Stomach (tissue), 19 donors: ENCODE measurements around the gene USP17L30. TPM values are rescaled to one million over a fixed set of nuclear protein-coding genes. Genes with fewer than 3 reads are reported as not detected.
"Not testable (repeated sequence)": the region's sequence is repeated elsewhere in the genome, so short reads cannot be mapped to it uniquely, and the experiment has no call there.

Source experiments
- DNase-seq, 2 donors: peaks; one replicate each; pipeline versions ENCODE4 v3.0.0 to v3.0.0-alpha.2; 2013 to 2019
- H3K27ac ChIP-seq, 5 donors: fragments of 200-600 bp in 4 of 5; sonication (generic) in 4 of 5; one replicate each; pipeline ENCODE4 v1.5.1; 2013 to 2019; ENCODE audit warnings: mild to moderate bottlenecking in 1 of 5, moderate library complexity in 1 of 5
- H3K27me3 ChIP-seq, 3 donors: fragments of 200-600 bp; sonication (generic); one replicate each; pipeline ENCODE4 v1.5.1; 2017 to 2019; ENCODE audit warnings: mixed run types in 1 of 3
- H3K36me3 ChIP-seq, 4 donors: fragments of 200-600 bp; sonication (generic); 1 replicate in 3 of 4; 2 replicates in 1 of 4; pipeline ENCODE4 v1.5.1; 2016 to 2019
- H3K4me1 ChIP-seq, 4 donors: fragments of 200-600 bp; sonication (generic); one replicate each; pipeline ENCODE4 v1.5.1; 2016 to 2019
- H3K4me3 ChIP-seq, 4 donors: fragments of 200-600 bp; sonication (generic) in 3 of 4; one replicate each; pipeline ENCODE4 v1.5.1; 2016 to 2019; ENCODE audit warnings: mild to moderate bottlenecking in 1 of 4
- H3K9me3 ChIP-seq, 4 donors: fragments of 200-600 bp; sonication (generic); one replicate each; pipeline ENCODE4 v1.5.1; 2016 to 2019
- WGBS, 5 donors: extraction: QIAGEN DNeasy Blood & Tissue Kit in 3 of 5; methylation state at CpG; one replicate each; pipeline versions ENCODE4 v1.1.5 to v1.1.7; 2013 to 2018; 5-methylcytosine and 5-hydroxymethylcytosine counted together
- intact Hi-C: fragments of 100-400 bp; cut with DNase I; formaldehyde crosslinking; loops from one replicate; pipeline ENCODE4 v1.15.1; 2023; ENCODE audit warnings: low total_unique reads
- long read RNA-seq, 10 donors: transcript quantifications; one replicate each; lab custom pipeline, GENCODE V29; 2026
- polyA plus RNA-seq, 3 donors: library from polyadenylated mRNA; stranded (reverse); fragments of 200-250 nt; gene quantifications; one replicate each; pipeline ENCODE4 v1.2.3, GENCODE V29; 2013
- total RNA-seq, 5 donors: library from RNA; depleted of rRNA; stranded (reverse); fragments of >200 nt; gene quantifications; one replicate each; pipeline versions ENCODE4 v1.1.0 to v1.2.3, GENCODE V29; 2014 to 2016
- donor health status: healthy with polysubstance abuse.
- donor health status: Bipolar disorder and iron deficiency.
- donor health status: healthy.

USP17L30 gene, protein sequence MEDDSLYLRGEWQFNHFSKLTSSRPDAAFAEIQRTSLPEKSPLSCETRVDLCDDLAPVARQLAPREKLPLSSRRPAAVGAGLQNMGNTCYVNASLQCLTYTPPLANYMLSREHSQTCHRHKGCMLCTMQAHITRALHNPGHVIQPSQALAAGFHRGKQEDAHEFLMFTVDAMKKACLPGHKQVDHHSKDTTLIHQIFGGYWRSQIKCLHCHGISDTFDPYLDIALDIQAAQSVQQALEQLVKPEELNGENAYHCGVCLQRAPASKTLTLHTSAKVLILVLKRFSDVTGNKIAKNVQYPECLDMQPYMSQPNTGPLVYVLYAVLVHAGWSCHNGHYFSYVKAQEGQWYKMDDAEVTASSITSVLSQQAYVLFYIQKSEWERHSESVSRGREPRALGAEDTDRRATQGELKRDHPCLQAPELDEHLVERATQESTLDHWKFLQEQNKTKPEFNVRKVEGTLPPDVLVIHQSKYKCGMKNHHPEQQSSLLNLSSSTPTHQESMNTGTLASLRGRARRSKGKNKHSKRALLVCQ
- total RNA-seq (not detected), polyA plus RNA-seq (not detected)
- long read RNA-seq, donor 1, result 0 reads
- long read RNA-seq, donor 2, result 0 reads
- long read RNA-seq, donor 3, result 0 reads
- long read RNA-seq, donor 4, result 0 reads
- long read RNA-seq, donor 5, result 0 reads
- long read RNA-seq, donor 6, result 0 reads
- long read RNA-seq, donor 7, result 0 reads
- long read RNA-seq, donor 8, result 0 reads
- long read RNA-seq, donor 9, result 0 reads
- long read RNA-seq, donor 10, result 0 reads

DNA sequence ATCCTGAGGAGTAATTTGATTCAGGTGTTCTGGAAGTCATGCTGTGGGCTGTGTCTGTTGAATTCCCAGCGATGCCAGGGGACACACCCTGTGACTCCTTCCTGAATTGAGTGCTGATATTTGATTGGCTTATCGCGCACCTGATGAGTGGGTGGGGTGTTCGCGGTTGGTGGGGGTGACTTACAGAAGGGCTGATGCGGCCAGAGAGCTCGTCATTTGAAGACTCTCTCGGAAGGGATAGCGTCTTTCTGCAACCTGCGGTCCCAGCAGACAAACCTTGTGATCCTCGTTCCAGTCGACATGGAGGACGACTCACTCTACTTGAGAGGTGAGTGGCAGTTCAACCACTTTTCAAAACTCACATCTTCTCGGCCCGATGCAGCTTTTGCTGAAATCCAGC, at the start of gene USP17L30:
USP17L30 (plus strand) TSS at position 301 of the 400 bp plus-strand sequence; CDS start at position 301, 0 bp downstream.
- H3K4me3 ChIP-seq, intact Hi-C loops, DNase-seq: not testable (repeated sequence)

DNA sequence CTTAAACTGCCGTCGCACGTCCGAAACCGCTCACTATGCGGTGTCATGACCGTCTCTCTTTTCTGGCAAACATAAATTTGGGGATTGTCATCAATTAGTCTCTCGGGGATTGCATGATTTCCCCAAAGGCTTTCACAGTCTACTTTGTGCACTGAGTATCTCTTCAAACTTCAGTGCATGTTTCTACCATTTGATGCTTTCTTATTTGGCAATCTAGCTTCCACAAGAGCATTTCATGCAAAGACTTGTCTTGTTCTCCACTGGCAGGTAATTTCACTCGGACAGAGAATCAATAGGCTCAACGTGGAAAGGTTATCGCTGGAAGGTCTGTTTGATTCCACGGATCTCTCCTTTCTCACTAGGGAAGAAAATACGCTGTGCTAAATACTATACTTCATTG, 38.7 kb upstream of the USP17L30 start:
- WGBS, 5 donors, result 84 to 97% (median 87%) methylated on average over 1 to 5 of the region's 13 CpGs

More for the DNA sequence above, at the start of gene USP17L30:
- H3K9me3 ChIP-seq, H3K4me1 ChIP-seq, H3K27me3 ChIP-seq, H3K27ac ChIP-seq, H3K36me3 ChIP-seq: not testable (repeated sequence)
- WGBS, 5 donors, result no CpG with 5 or more reads among the region's 15 CpGs

DNA sequence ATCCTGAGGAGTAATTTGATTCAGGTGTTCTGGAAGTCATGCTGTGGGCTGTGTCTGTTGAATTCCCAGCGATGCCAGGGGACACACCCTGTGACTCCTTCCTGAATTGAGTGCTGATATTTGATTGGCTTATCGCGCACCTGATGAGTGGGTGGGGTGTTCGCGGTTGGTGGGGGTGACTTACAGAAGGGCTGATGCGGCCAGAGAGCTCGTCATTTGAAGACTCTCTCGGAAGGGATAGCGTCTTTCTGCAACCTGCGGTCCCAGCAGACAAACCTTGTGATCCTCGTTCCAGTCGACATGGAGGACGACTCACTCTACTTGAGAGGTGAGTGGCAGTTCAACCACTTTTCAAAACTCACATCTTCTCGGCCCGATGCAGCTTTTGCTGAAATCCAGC, 38.1 kb upstream of the USP17L30 start, which contains the start of gene USP17L24:
USP17L24 (plus strand) TSS at position 301 of the 400 bp plus-strand sequence; CDS start at position 301, 0 bp downstream.
- H3K4me3 ChIP-seq, H3K27ac ChIP-seq, H3K36me3 ChIP-seq, DNase-seq, H3K9me3 ChIP-seq, H3K4me1 ChIP-seq, H3K27me3 ChIP-seq, intact Hi-C loops: not testable (repeated sequence)
- WGBS, 5 donors, result no CpG with 5 or more reads among the region's 15 CpGs

More for the DNA sequence above, 38.7 kb upstream of the USP17L30 start:
- H3K27ac ChIP-seq, H3K9me3 ChIP-seq, H3K36me3 ChIP-seq, H3K4me3 ChIP-seq, DNase-seq, H3K4me1 ChIP-seq, H3K27me3 ChIP-seq, intact Hi-C loops: not testable (repeated sequence)

DNA sequence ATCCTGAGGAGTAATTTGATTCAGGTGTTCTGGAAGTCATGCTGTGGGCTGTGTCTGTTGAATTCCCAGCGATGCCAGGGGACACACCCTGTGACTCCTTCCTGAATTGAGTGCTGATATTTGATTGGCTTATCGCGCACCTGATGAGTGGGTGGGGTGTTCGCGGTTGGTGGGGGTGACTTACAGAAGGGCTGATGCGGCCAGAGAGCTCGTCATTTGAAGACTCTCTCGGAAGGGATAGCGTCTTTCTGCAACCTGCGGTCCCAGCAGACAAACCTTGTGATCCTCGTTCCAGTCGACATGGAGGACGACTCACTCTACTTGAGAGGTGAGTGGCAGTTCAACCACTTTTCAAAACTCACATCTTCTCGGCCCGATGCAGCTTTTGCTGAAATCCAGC, 33.3 kb upstream of the USP17L30 start, which contains the start of gene USP17L25:
USP17L25 (plus strand) TSS at position 301 of the 400 bp plus-strand sequence; CDS start at position 301, 0 bp downstream.
- DNase-seq, H3K36me3 ChIP-seq, intact Hi-C loops, H3K27me3 ChIP-seq, H3K27ac ChIP-seq, H3K4me3 ChIP-seq, H3K9me3 ChIP-seq, H3K4me1 ChIP-seq: not testable (repeated sequence)
- no CpG with 5 or more reads among the region's 15 CpGs for whole genome bisulfite sequencing, 5 donors

DNA sequence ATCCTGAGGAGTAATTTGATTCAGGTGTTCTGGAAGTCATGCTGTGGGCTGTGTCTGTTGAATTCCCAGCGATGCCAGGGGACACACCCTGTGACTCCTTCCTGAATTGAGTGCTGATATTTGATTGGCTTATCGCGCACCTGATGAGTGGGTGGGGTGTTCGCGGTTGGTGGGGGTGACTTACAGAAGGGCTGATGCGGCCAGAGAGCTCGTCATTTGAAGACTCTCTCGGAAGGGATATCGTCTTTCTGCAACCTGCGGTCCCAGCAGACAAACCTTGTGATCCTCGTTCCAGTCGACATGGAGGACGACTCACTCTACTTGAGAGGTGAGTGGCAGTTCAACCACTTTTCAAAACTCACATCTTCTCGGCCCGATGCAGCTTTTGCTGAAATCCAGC, 28.6 kb upstream of the USP17L30 start, which contains the start of gene USP17L26:
USP17L26 (plus strand) TSS at position 301 of the 400 bp plus-strand sequence; CDS start at position 301, 0 bp downstream.
- WGBS, 5 donors, result 89% methylated on average over 8 of the region's 15 CpGs; no CpG with 5 or more reads in 4 of the 5 donors
- H3K27ac ChIP-seq, intact Hi-C loops, H3K27me3 ChIP-seq, H3K36me3 ChIP-seq, H3K4me3 ChIP-seq, DNase-seq, H3K9me3 ChIP-seq, H3K4me1 ChIP-seq: not testable (repeated sequence)

DNA sequence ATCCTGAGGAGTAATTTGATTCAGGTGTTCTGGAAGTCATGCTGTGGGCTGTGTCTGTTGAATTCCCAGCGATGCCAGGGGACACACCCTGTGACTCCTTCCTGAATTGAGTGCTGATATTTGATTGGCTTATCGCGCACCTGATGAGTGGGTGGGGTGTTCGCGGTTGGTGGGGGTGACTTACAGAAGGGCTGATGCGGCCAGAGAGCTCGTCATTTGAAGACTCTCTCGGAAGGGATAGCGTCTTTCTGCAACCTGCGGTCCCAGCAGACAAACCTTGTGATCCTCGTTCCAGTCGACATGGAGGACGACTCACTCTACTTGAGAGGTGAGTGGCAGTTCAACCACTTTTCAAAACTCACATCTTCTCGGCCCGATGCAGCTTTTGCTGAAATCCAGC, 23.8 kb upstream of the USP17L30 start, which contains the start of gene USP17L5:
USP17L5 (plus strand) TSS at position 301 of the 400 bp plus-strand sequence; CDS start at position 301, 0 bp downstream.
- H3K36me3 ChIP-seq, intact Hi-C loops: not testable (repeated sequence)
- no CpG with 5 or more reads among the region's 15 CpGs for WGBS, 5 donors

DNA sequence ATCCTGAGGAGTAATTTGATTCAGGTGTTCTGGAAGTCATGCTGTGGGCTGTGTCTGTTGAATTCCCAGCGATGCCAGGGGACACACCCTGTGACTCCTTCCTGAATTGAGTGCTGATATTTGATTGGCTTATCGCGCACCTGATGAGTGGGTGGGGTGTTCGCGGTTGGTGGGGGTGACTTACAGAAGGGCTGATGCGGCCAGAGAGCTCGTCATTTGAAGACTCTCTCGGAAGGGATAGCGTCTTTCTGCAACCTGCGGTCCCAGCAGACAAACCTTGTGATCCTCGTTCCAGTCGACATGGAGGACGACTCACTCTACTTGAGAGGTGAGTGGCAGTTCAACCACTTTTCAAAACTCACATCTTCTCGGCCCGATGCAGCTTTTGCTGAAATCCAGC, 19.1 kb upstream of the USP17L30 start, which contains the start of gene USP17L27:
USP17L27 (plus strand) TSS at position 301 of the 400 bp plus-strand sequence; CDS start at position 301, 0 bp downstream.
- H3K4me1 ChIP-seq, H3K27ac ChIP-seq, H3K27me3 ChIP-seq, intact Hi-C loops, H3K4me3 ChIP-seq, DNase-seq, H3K9me3 ChIP-seq, H3K36me3 ChIP-seq: not testable (repeated sequence)
- WGBS, 5 donors, result no CpG with 5 or more reads among the region's 15 CpGs

More for the DNA sequence above, 23.8 kb upstream of the USP17L30 start, which contains the start of gene USP17L5:
- H3K9me3 ChIP-seq, H3K4me1 ChIP-seq, DNase-seq, H3K27me3 ChIP-seq, H3K27ac ChIP-seq, H3K4me3 ChIP-seq: not testable (repeated sequence)

DNA sequence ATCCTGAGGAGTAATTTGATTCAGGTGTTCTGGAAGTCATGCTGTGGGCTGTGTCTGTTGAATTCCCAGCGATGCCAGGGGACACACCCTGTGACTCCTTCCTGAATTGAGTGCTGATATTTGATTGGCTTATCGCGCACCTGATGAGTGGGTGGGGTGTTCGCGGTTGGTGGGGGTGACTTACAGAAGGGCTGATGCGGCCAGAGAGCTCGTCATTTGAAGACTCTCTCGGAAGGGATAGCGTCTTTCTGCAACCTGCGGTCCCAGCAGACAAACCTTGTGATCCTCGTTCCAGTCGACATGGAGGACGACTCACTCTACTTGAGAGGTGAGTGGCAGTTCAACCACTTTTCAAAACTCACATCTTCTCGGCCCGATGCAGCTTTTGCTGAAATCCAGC, 14.3 kb upstream of the USP17L30 start, which contains the start of gene USP17L28:
USP17L28 (plus strand) TSS at position 301 of the 400 bp plus-strand sequence; CDS start at position 301, 0 bp downstream.
- intact Hi-C loops, H3K27me3 ChIP-seq, H3K4me3 ChIP-seq, H3K36me3 ChIP-seq, H3K9me3 ChIP-seq, H3K27ac ChIP-seq, DNase-seq, H3K4me1 ChIP-seq: not testable (repeated sequence)
- no CpG with 5 or more reads among the region's 15 CpGs for WGBS, 5 donors

DNA sequence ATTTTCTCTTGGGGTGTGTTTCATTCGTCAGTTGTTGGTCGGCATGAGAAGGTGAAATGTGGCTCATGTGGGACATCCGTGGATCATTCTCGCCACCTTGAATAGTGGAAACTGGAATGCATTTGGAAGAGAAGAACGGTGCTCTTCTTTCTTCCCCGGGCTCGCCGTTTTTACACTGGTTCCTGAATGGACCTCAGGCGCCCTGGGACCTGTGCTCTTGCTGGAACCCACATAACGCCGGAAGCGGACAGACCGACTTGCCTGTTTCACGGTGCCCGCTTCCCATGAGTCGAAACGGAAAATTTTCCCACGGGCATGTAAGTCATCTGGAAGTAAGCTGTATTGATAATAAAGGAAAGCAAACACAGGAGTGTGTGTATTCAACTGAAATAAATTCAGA, 12.1 kb upstream of the USP17L30 start:
- H3K4me3 ChIP-seq, H3K27ac ChIP-seq, H3K4me1 ChIP-seq, H3K36me3 ChIP-seq, DNase-seq, intact Hi-C loops, H3K9me3 ChIP-seq, H3K27me3 ChIP-seq: not testable (repeated sequence)
- WGBS, 5 donors, result 93 to 96% methylated on average over 13 of the region's 18 CpGs; no CpG with 5 or more reads in 3 of the 5 donors

DNA sequence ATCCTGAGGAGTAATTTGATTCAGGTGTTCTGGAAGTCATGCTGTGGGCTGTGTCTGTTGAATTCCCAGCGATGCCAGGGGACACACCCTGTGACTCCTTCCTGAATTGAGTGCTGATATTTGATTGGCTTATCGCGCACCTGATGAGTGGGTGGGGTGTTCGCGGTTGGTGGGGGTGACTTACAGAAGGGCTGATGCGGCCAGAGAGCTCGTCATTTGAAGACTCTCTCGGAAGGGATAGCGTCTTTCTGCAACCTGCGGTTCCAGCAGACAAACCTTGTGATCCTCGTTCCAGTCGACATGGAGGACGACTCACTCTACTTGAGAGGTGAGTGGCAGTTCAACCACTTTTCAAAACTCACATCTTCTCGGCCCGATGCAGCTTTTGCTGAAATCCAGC, 9.6 kb upstream of the USP17L30 start, which contains the start of gene USP17L29:
USP17L29 (plus strand) TSS at position 301 of the 400 bp plus-strand sequence; CDS start at position 301, 0 bp downstream.
- H3K27me3 ChIP-seq, H3K4me1 ChIP-seq, H3K36me3 ChIP-seq, H3K27ac ChIP-seq, intact Hi-C loops, H3K9me3 ChIP-seq, H3K4me3 ChIP-seq, DNase-seq: not testable (repeated sequence)
- WGBS, 5 donors, result no CpG with 5 or more reads among the region's 15 CpGs

DNA sequence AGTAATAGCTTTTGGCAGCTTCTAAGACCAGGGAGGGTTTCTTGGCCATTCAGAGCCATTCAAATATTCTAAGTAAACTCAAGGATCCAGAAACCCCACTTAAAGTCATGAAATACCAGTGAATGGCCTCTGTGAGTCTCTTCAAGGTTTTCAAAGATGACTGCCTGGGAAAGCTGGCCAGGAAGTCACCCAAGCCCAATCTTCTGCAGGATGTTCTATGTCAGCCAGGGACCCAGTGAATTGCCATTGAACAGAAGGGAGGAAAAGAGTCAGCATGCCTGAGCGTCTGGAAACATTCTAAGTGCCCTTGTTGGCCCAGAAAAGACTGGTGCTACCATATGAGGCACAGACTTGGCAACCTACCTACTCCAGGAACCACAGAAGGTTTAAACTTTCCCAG, 17.0 kb downstream of the USP17L30 start:
- H3K27me3 ChIP-seq, intact Hi-C loops, H3K27ac ChIP-seq, DNase-seq, H3K4me1 ChIP-seq, H3K36me3 ChIP-seq, H3K4me3 ChIP-seq, H3K9me3 ChIP-seq: not testable (repeated sequence)
- WGBS, 5 donors, result 40 to 66% (median 55%) methylated on average over 1 of the region's 1 CpG
